HepG2 (cell line): Measurements from ENCODE around the gene STX4. TPM values are rescaled to one million over a fixed set of nuclear protein-coding genes. Genes with fewer than 3 reads are reported as not detected.
A peak's percentile ranks its signal among the peaks of the same experiment; 100 is the strongest.

Experiments used
- CBX2 ChIP-seq, 2 experiments: fragments of 200-600 bp in 1 of 2; sonication (generic); formaldehyde crosslinking in 1 of 2; IDR thresholded peaks; 2 replicates each; pipeline versions ENCODE4 v1.7.0 to v1.8.1; 2018 to 2022; ENCODE audit warnings: low read depth in 2 of 2, low read length in 1 of 2, mild to moderate bottlenecking in 1 of 2, missing genetic modification reagents in 1 of 2
- DR1 ChIP-seq: sonication (generic); formaldehyde crosslinking; IDR thresholded peaks from 2 replicates; pipeline ENCODE4 v1.8.0; 2021; ENCODE audit warnings: mild to moderate bottlenecking, missing genetic modification reagents, inconsistent platforms
- GZF1 ChIP-seq: sonication (generic); formaldehyde crosslinking; IDR thresholded peaks from 2 replicates; pipeline ENCODE4 v1.5.1; 2020; ENCODE audit warnings: mild to moderate bottlenecking, missing genetic modification reagents
- HDAC6 ChIP-seq: fragments of 200-600 bp; sonication (generic); IDR thresholded peaks from 2 replicates; pipeline ENCODE4 v1.7.0; 2017; ENCODE audit warnings: mild to moderate bottlenecking, antibody characterized with exemption, low read length, low read depth
- JUNB ChIP-seq: sonication (generic); formaldehyde crosslinking; IDR thresholded peaks from 2 replicates; pipeline ENCODE4 v1.8.0; 2022; ENCODE audit warnings: missing genetic modification reagents, mild to moderate bottlenecking, borderline replicate concordance
- NKX3-1 ChIP-seq: sonication (generic); formaldehyde crosslinking; IDR thresholded peaks from 2 replicates; pipeline ENCODE4 v1.5.0; 2020; ENCODE audit warnings: missing genetic modification reagents
- NPAS2 ChIP-seq: sonication (generic); formaldehyde crosslinking; IDR thresholded peaks from 2 replicates; pipeline ENCODE4 v1.8.0; 2022; ENCODE audit warnings: mild to moderate bottlenecking, missing genetic modification reagents, borderline replicate concordance
- PITX1 ChIP-seq: sonication (generic); formaldehyde crosslinking; IDR thresholded peaks from 2 replicates; pipeline ENCODE4 v1.5.1; 2020; ENCODE audit warnings: mild to moderate bottlenecking, missing genetic modification reagents
- RAD51 ChIP-seq: fragments of 450-650 bp; IDR thresholded peaks from 2 replicates; pipeline ENCODE4 v1.6.1; 2016; ENCODE audit warnings: borderline replicate concordance
- THYN1 ChIP-seq: sonication (generic); formaldehyde crosslinking; IDR thresholded peaks from 2 replicates; pipeline ENCODE4 v1.8.1; 2023; ENCODE audit warnings: low read depth, mild to moderate bottlenecking, moderate library complexity, missing genetic modification reagents, borderline replicate concordance
- TSC22D2 ChIP-seq: sonication (generic); formaldehyde crosslinking; IDR thresholded peaks from 2 replicates; pipeline ENCODE4 v1.5.1; 2020; ENCODE audit warnings: missing genetic modification reagents, mild to moderate bottlenecking, borderline replicate concordance
- USF2 ChIP-seq, 2 experiments: sonication (generic) in 1 of 2; formaldehyde crosslinking in 1 of 2; IDR thresholded peaks; 2 replicates each; pipeline versions ENCODE4 v1.5.1 to v1.6.1; 2011 to 2020; ENCODE audit warnings: borderline replicate concordance in 1 of 2, low read depth in 1 of 2, low read length in 1 of 2, mild to moderate bottlenecking in 1 of 2, missing genetic modification reagents in 1 of 2, moderate library complexity in 1 of 2
- WIZ ChIP-seq: sonication (generic); formaldehyde crosslinking; IDR thresholded peaks from 2 replicates; pipeline ENCODE4 v1.5.1; 2020; ENCODE audit warnings: mild to moderate bottlenecking, missing genetic modification reagents
- ZBTB38 ChIP-seq: sonication (generic); formaldehyde crosslinking; IDR thresholded peaks from 2 replicates; pipeline ENCODE4 v1.5.1; 2020; ENCODE audit warnings: mild to moderate bottlenecking, missing genetic modification reagents
- ZEB1 ChIP-seq: IDR thresholded peaks from 2 replicates; pipeline ENCODE4 v1.6.1; 2012; ENCODE audit warnings: mild to moderate bottlenecking, low read depth, inconsistent platforms; ENCODE audit not compliant: insufficient replicate concordance
- ZFP62 ChIP-seq: sonication (generic); formaldehyde crosslinking; IDR thresholded peaks from 2 replicates; pipeline ENCODE4 v1.4.0; 2020; ENCODE audit warnings: missing genetic modification reagents
- ZMYM2 ChIP-seq: sonication (generic); formaldehyde crosslinking; IDR thresholded peaks from 2 replicates; pipeline ENCODE4 v1.8.0; 2022; ENCODE audit warnings: mild to moderate bottlenecking, missing genetic modification reagents
- ZNF10 ChIP-seq: sonication (generic); formaldehyde crosslinking; IDR thresholded peaks from 2 replicates; pipeline ENCODE4 v1.4.0; 2020; ENCODE audit warnings: mild to moderate bottlenecking, low read depth, missing genetic modification reagents, borderline replicate concordance
- ZNF24 ChIP-seq: fragments of 450-650 bp; IDR thresholded peaks from 2 replicates; pipeline ENCODE4 v1.6.1; 2017; ENCODE audit warnings: antibody characterized with exemption, mild to moderate bottlenecking
- ZNF251 ChIP-seq: sonication (generic); formaldehyde crosslinking; IDR thresholded peaks from 2 replicates; pipeline ENCODE4 v1.9.0; 2021; ENCODE audit warnings: mild to moderate bottlenecking, missing genetic modification reagents
- ZNF441 ChIP-seq: sonication (generic); formaldehyde crosslinking; IDR thresholded peaks from 2 replicates; pipeline ENCODE4 v1.7.0; 2021; ENCODE audit warnings: missing genetic modification reagents, borderline replicate concordance
- ZNF709 ChIP-seq: sonication (generic); formaldehyde crosslinking; IDR thresholded peaks from 2 replicates; pipeline ENCODE4 v1.5.0; 2020; ENCODE audit warnings: mild to moderate bottlenecking, missing genetic modification reagents
- ZNF713 ChIP-seq: sonication (generic); formaldehyde crosslinking; IDR thresholded peaks from 2 replicates; pipeline ENCODE4 v1.4.0; 2020; ENCODE audit warnings: mild to moderate bottlenecking, missing genetic modification reagents
- ZNF737 ChIP-seq: sonication (generic); formaldehyde crosslinking; IDR thresholded peaks from 2 replicates; pipeline ENCODE4 v1.5.0; 2020; ENCODE audit warnings: missing genetic modification reagents, mild to moderate bottlenecking, borderline replicate concordance
- ZNF773 ChIP-seq: sonication (generic); formaldehyde crosslinking; IDR thresholded peaks from 2 replicates; pipeline ENCODE4 v1.4.0; 2020; ENCODE audit warnings: missing genetic modification reagents, borderline replicate concordance
- polyA plus RNA-seq, 8 experiments: library from polyadenylated mRNA; depleted of rRNA in 3 of 8; stranded (reverse) in 7 of 8; unstranded in 1 of 8; fragments of >200 nt; fragmentation: Illumina TruSeq in 4 of 8; extraction: Trizol in 4 of 8; gene quantifications; 2 replicates each; pipeline versions ENCODE4 v1.2.1 to v1.2.3, GENCODE V29; 2011 to 2016; ENCODE audit warnings: low read depth in 4 of 8, missing spikeins in 1 of 8, mixed read lengths in 1 of 8; ENCODE audit not compliant: insufficient read depth in 1 of 8
- total RNA-seq, 5 experiments: library from RNA; depleted of rRNA; stranded (reverse); fragments of >200 nt; fragmentation: Illumina TruSeq; extraction: Trizol; gene quantifications; 2 replicates each; pipeline ENCODE4 v1.2.3, GENCODE V29; 2016; ENCODE audit warnings: low read depth in 1 of 5
- TF ChIP-seq, protein P1 (sequence below): IDR thresholded peaks from 2 replicates; pipeline ENCODE4 v1.6.1; 2016; ENCODE audit warnings: low read depth, borderline replicate concordance

The STX4 gene
- total and polyA plus RNA-seq, 2 of the 13 experiments (the other 11 are each of a cell fraction or from before 2014, with no cell fraction given) = 29.2 to 34.6 TPM

GRCh38 chr16:30996985-30997724 lies 36.2 kb upstream of the STX4 start (continued):
- TF ChIP-seq NPAS2 (CRISPR knock-in tag) (no peak), JUNB (CRISPR knock-in tag) (no peak), ZNF10 (CRISPR knock-in tag) (no peak), ZNF773 (CRISPR knock-in tag) (no peak; the same call in 1 of the 2 replicates), ZBTB38 (CRISPR knock-in tag) (0 out of 2 replicates have a peak, but pooled peaks have one; percentile 61), ZNF713 (CRISPR knock-in tag) (no peak), TSC22D2 (CRISPR knock-in tag) (no peak; the same call in 1 of the 2 replicates), CBX2 (IDR thresholded peaks at IDR 0.05; ENCODE audit: low read depth, low read length) (no peak), CBX2 (CRISPR knock-in tag; IDR thresholded peaks at IDR 0.05; ENCODE audit: low read depth) (no peak), WIZ (no peak), ZNF709 (CRISPR knock-in tag) (0 out of 2 replicates have a peak, but pooled peaks have one; percentile 62), NKX3-1 (0 out of 2 replicates have a peak, but pooled peaks have one; percentile 15), RAD51 (no peak), ZFP62 (no peak), ZNF251 (CRISPR knock-in tag) (peak; percentile 10; the same call in 1 of the 2 replicates), ZEB1 (no peak), THYN1 (CRISPR knock-in tag) (no peak), ZNF24 (no peak), ZMYM2 (no peak), ZNF441 (CRISPR knock-in tag) (0 out of 2 replicates have a peak, but pooled peaks have one; percentile 20), GZF1 (CRISPR knock-in tag) (peak; percentile 62; the same call in 1 of the 2 replicates), HDAC6 (no peak), ZNF737 (CRISPR knock-in tag) (no peak), USF2 (IDR thresholded peaks at IDR 0.05; ENCODE audit: low read depth, low read length) (no peak), USF2 (CRISPR knock-in tag; IDR thresholded peaks at IDR 0.05; ENCODE audit: borderline replicate concordance) (no peak; the same call in 1 of the 2 replicates), DR1 (0 out of 2 replicates have a peak, but pooled peaks have one; percentile 39), PITX1 (CRISPR knock-in tag) (peak; percentile 53; the same call in 1 of the 2 replicates)
- TF ChIP-seq, protein P1, sequence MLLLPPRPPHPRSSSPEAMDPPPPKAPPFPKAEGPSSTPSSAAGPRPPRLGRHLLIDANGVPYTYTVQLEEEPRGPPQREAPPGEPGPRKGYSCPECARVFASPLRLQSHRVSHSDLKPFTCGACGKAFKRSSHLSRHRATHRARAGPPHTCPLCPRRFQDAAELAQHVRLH (CRISPR knock-in tag) = peak; percentile 36
